NCI-H2196 treated with DMSO at 0.1 percent for 48 hours (cell line): ENCODE data around the gene RPS15.

Experiments
- DNase-seq: peaks from one replicate; lab custom pipeline; 2025; ENCODE audit not compliant: unreplicated experiment; lab: John Stamatoyannopoulos, UW

Gene RPS15

GRCh38 chr19:1450735-1451731 lies 12.8 kb downstream of the RPS15 start:
- no peak for DNase-seq

- no peak for DNase-seq
Observed at GRCh38 chr19:1451916-1452801, 14.0 kb downstream of the RPS15 start.

GRCh38 chr19:1452802-1453524 lies 14.8 kb downstream of the RPS15 start:
- DNase-seq, result no peak

GRCh38 chr19:1453525-1454364 lies 15.5 kb downstream of the RPS15 start:
- no peak for DNase-seq

- peak; percentile 71 for DNase-seq
Observed at GRCh38 chr19:1455002-1455335, 16.8 kb downstream of the RPS15 start.

- DNase-seq, result peak; percentile 98
Observed at GRCh38 chr19:1455336-1456120, 17.3 kb downstream of the RPS15 start.

GRCh38 chr19:1456121-1456900 lies 18.1 kb downstream of the RPS15 start:
- DNase-seq, result no peak

GRCh38 chr19:1457031-1457739 lies 19.0 kb downstream of the RPS15 start:
- no peak for DNase-seq

- no peak for DNase-seq
Observed at GRCh38 chr19:1457892-1458291, 19.7 kb downstream of the RPS15 start.

GRCh38 chr19:1459479-1459878 lies 21.3 kb downstream of the RPS15 start:
- DNase-seq, result no peak

- no peak for DNase-seq
Observed at GRCh38 chr19:1460033-1460995, 22.1 kb downstream of the RPS15 start.

- DNase-seq, result no peak
Observed at GRCh38 chr19:1461862-1462261, 23.7 kb downstream of the RPS15 start.

- no peak for DNase-seq
Observed at GRCh38 chr19:1465191-1466016, 27.2 kb downstream of the RPS15 start.

- no peak for DNase-seq
Observed at GRCh38 chr19:1466018-1466460, 27.8 kb downstream of the RPS15 start.

- DNase-seq, result no peak
Observed at GRCh38 chr19:1466461-1467214, 28.4 kb downstream of the RPS15 start.

- no peak for DNase-seq
Observed at GRCh38 chr19:1467215-1467489, 29.0 kb downstream of the RPS15 start.
